Stimulated activated CD4-positive, alpha-beta T cell treated with anti-CD3 and anti-CD28 coated beads, Interleukin-15, amount 100 ng/mL, for 1 hour (primary cell): Measurements from ENCODE around the gene E2F1.

Source experiments
- DNase-seq, 2 donors: peaks; one replicate each; pipeline ENCODE4 v3.0.0-alpha.2; 2020; ENCODE audit warnings: low read depth in 1 of 2, low spot score in 1 of 2

E2F1 gene

DNA sequence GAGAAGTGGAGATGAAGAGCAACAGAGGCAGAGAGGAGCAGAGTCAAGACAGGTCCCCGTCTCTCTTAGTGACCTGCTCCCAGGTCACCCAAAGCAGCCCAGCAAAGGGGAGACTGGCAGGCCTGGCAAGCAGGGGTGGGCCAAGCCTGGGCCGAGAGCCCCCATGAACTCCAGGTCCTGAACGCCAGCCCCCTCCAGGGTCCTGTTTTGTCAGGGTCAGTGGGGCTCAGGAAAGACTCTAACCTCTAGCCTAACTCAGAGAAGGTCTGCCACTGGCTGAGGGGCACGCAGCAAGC is 13.1 kb downstream of the E2F1 start:
- DNase-seq: no peak

DNA sequence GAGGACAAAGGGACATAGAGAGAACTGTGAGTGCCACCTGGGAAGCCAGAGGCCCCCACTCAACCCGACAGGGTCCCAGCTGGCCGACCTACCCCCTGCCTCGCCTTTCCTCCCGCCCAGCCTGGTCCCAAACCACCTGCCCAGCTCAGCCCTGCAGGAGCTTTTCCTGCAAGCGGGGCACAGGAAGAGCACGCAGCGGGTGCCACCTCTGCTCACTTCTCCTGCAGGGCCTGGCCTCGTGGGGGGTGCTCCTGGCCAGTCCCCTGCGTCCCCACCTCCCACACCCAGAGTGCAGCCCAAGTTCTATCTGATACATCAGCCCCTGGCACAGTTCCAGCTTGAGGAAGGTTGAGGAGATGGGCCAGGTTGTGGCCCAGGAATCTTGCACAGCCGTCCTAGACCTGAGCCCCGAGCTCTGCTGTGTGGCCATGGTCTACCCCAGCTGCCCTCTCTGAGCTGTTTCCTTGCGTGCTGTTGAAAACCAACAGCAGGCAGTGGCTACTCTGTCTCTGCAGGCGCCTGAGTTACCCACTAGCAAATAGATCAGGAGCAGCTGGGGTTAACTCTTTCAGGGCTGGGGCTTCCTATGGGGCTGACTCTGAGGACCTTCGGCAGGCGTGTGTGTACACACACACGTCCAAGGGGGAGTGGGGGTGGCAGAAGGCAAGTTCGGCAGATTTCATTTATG is 13.6 kb downstream of the E2F1 start:
- DNase-seq: no peak

DNA sequence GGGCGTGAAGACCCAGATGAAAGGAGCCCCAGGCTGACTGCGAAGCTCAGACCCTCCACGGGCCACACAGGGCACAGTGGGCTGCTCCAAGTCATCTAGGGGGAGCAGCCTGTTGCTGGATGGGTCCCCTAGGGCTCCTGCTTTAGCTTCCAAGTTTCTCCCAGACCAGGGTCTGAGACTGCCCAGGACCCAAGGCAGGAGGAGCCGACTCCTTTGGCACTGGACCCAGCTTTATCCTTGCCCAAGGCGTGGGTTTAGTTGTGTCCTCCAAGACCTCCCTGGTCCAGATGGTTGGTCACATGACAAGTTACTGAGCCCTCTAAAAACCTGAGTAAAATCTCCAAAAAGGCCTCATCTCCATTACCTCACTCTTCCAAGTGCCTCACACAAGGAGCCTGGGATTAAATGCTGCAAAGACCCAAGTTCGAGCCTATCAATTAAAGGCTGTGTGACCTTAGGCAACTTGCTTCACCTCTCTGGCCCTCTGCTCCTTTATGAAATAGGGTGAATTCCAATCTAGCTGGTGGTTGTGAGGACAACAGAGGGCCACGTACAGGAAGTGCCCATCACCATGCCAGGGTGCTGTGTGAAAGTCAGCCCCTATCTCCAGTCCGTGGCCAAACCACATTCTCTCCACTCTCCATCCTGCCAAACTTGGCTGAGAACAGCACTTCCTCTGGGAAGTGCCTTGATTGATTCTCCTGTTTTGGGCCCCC is 14.5 kb downstream of the E2F1 start:
- DNase-seq: no peak

DNA sequence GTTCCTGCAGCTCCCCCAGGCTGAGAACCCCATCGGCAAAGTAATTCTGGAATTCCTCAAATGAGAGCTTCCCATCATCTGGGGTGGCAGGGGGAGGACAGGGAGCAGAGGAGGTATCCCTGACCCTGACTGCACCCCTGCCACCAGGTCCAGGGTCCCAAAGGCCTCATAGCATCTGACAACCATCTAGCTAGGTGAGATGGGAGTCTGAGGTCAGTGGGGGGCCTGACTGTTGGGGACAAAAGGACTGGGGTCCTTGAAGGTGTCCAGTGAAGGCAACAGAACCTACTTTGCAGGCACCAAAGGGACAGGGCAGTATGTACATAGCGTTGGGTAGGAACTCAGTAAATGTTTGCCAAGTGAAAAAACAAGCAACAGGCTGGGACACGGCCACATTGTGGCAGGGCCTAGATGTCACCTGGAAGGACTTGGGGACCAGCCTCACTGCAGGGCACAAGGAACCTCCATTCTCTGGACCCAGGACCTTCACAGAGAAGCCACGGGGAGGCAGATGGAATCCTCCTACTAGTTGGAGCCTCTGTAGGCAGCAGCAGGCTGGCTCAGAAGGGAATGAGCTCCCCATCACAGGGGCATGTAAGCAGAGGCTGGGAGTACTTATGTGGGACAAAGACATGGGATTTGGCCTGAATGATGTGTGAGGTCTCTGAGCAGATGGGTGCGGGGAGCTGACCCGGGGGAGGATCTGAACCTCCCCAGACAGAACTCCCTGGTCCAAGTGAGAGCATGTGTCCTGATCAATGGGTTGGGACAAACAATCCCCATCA is 15.3 kb downstream of the E2F1 start:
- DNase-seq: no peak

DNA sequence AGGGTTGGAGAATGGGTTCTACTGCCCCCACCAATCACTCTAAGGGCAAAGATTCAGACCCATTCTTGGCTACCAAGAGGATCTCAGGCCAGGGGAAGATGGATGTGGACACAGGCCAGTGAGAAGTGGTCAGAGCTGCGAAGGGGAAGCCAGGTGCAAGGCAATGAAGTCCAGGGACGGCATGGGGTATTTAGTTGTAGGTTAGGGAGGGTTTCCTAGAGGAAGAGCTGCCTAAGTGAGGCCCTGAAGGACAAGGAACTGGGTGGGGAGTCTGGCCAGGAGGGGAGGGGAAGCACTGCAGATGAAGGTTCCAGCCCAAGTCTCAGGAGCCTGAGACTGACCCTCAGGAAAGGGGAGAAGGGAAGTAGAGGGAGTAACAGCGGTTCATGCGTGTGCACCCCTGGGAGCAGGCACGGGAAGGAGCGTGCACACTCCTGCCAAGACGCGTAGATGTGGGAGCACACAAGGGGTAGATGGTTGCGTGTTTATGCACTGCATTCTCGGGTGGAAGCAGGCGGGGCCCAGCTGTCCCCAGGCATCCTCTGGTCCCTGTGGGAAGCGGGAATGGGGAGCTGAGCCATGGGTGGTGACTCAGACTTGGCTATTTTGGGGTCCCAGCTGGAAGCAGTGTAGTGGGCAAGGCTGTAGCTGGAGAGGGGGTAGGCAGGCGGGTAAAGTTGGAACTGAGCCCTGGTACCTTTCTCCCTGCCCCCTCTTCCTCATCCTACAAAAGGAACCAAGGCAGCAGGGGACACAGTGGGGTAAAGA is 16.1 kb downstream of the E2F1 start:
- no peak for DNase-seq

DNA sequence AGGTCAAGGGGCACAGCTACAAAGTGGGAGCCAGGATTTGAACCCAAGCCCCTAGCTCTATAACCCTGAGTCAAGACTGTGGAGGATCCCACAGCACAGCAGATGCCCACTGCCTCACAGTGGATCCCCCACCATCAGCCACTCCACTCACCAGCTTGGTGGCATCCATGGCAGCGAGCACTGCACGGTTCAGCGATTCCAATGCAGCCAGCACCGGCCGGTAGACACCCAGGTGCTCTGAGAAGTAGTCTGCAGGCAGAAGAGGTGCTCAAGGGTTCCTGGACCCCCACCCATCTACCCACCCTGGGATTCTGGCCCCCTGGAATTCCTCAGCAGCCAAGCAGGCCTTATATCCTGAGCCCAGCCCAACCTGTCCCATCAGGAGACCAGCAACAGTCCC is 17.0 kb downstream of the E2F1 start:
- no peak for DNase-seq

DNA sequence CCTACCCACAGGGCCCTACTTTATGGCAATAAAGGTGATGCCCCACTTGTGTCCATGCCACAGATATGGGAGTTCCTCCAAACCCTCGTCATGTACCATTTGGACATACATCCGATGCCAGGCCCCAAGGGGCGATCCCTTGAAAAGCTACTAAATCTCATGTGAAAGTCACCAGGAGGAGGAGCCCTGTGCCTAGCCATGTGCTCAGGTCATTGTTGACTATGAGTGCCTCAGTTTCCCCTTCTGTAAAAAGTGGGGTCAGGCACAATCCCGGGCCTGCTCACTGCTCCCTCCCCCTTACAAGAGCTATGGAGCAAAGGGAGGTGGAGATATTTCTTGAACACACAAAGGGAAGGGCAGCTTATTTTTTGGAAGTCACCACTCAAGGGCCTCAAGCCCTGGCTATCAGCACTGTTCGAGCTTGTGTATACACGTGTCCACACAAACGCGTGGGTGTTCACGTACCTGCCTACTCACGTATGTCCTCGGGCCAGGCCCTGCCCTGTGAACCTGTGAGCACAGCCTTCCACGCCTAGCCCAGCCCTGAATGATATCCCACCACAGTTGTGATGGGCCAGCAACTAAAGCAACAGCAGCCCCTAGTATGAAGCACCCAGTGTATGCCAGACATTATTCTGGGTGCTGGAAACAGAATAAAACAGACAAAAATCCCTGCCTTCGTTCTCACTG is 17.6 kb downstream of the E2F1 start:
- no peak for DNase-seq

DNA sequence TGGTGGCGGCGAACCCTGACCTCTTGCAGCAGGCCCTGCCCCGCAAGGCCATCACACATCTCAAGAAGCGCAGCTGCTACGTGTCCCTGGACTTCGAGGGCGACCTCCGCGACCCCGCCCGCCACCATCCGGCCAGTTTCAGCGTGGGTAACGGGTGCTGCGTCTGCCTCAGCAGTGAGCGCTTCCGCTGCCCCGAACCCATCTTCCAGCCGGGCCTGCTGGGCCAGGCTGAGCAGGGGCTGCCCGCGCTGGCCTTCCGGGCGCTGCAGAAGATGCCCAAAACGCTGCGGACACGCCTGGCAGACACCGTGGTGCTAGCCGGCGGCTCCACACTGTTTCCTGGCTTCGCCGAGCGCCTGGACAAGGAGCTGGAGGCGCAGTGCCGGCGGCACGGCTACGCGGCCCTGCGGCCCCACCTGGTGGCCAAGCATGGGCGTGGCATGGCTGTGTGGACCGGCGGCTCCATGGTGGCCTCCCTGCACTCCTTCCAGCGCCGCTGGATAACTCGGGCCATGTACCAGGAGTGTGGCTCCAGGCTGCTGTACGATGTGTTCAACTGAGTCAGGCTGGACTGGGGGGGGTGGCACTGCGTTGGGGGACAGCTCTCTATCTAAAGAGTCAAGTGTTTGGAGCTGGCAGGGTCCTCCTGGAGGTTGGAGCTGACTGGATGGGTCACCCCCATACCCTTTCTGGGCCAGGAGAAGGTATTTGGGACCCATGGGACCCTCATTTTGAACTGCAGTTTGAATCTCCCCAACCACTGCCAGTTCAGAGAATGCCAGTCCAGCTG is 18.3 kb downstream of the E2F1 start:
- DNase-seq: peak; percentile 59 to 67

DNA sequence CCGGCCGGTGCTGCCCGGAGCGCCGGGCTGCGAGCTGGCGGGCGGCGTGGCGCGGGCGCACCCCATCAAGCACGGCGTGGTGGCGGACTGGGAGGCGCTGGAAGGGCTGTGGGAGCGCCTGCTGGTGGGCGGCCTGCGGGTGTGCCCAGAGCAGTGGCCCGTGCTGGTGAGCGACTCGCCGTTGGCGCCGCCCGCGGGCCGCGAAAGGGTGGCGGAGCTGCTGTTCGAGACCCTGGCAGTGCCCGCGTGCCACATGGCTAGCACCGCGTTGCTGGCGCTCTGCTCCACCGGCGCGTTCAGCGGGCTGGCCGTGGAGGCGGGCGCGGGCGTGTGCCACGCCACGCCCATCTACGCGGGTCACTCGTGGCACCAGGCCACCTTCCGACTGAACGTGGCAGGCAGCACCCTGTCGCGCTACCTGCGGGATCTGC is 18.9 kb downstream of the E2F1 start:
- DNase-seq: peak in 1 of 2 donors; percentile 35

DNA sequence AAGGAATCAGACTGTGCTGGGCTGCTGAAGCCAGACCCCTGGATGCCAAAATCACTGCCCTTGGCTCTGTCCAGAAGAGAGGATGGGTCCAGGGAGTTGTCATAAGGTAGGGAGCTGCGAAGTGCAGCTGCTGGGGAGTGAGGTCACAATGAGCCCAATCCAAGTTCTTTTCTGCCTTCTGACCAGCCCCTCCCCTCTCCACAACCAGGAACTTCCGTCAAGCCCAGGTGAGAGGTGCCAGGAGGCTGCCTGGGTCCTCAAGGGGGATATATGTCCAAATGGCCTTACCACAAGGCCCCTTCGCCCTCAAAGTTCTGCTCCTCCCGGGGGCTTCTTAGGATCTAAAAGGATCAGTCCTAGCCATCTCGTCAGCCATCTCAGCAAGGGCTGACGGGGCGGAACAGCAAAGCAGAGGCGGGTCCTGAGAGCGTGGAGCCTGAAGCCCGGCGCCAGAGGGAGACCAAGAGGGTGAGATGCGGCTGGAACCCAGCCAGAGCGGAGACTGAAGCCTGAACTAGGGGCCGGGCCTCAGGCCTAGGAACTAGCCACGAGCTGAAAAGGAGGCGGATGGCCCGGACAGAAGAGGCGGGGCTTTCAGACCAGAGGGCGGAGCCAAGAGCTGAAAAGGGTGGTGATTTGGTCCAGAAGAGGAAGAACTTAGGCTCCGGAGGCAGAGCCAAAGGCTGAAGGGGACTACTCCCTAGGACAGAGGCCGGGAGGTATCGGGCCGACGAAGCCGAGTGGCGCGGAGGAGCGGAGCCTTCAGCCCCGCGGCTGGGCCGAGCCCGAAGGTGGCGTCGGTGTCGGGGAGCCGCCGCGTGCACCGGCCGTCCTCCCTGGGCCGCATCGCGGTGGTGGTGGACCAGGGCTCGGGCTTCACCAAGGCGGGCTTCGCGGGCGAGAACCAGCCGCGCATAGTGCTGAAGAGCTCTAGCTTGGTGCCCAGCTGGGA is 19.6 kb downstream of the E2F1 start, which contains the start of gene ACTL10:
ACTL10 (plus strand) TSS at position 651 of the 952 bp plus-strand sequence. CDS start 555 bp downstream, outside the sequence.
- peak; percentile 50 to 71 for DNase-seq

DNA sequence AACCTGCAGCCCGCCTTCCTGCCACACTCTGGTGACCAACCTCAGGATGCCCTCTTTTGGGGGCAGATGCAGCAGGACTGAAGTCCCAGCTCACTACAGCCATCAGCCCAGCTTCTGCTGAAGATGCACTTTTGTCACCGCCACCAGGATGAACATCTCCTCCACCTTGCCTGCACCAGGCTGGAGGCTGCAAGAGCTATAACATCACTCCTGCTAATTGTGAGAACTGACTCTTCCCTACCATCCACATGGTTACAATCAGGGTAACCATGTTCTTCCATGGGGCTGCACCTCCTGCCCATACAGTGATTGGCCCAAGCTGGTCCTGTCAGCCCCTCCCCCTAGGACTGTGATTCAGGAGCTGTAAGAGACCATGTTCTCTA is 21.4 kb downstream of the E2F1 start:
- DNase-seq: no peak

DNA sequence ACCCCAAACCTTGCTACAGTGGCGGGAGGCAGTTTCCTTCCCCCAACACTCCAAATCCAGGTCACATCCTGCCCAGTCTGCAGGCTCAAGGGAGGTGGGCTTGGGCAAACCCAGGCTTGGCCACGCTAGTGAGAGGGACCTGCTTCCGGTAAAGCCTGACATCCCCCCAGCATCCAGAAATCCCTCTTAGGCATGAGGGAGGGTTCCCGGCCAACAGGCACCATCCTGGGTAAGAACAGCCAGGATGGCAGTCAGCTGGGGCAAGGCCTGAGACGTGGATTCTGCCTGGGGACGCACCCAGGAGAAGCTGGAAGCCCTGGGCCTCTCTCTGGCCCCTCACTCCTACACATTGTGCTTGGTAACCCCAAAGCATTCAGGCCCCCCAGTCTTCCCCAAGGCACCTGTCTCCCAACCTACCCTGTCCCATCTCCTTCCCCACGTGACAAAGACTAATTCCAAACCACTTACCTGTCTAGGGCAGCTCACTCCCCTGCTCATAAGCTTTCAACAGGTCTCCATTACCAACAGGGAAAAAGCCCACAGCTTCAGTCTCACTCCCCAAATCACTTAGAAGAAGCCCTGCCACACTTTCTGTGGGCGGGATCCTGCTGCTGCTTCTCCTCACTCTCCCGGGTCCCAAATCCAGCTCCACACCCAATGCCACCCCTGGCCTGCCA is 22.0 kb downstream of the E2F1 start:
- no peak for DNase-seq

DNA sequence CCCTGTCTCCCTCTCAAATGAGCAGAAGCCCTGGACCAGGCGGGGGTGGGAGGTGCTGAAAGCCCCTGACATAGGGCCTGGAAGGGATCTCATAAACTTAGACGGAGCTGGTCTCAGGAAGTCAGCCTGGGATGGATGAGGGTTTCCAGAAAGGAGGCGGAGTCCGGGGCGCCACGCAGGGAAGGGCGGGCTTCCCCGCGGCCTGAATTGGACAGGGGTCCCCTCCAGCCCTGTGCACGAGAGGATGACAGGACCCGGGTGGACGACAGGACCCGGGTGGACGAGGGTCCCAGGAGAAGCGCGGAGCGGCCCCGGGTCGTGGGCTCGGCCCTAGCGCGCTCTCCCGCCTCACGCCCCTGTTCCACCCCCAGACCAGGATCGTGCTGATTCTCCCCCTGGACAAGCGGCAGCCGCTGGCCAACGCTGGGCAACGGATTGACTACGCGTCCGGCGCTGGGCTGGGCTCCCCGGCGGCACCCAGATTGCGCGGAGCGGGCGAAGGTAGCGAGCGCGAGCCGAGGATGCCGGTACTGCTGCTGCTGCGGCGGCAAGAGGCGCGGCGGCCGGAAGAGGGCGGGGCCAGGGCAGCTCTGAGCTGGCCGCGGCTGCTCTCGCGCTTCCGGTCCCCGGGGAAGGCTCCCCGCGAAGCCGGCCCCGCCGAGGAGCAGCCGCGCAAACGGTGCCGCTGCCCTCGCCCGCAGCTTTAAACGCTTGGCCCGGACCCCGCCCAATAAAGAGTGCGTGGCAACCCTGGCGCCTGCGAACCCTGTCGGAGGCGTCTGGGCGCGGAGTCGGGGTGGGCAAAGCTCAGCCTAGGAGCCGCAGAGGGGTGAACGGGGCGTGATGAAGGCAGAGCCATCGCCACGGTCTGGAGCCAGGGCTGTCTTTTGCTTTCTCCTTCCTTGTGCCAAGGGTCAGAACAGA is 22.8 kb downstream of the E2F1 start:
- DNase-seq: peak; percentile 65 to 77

DNA sequence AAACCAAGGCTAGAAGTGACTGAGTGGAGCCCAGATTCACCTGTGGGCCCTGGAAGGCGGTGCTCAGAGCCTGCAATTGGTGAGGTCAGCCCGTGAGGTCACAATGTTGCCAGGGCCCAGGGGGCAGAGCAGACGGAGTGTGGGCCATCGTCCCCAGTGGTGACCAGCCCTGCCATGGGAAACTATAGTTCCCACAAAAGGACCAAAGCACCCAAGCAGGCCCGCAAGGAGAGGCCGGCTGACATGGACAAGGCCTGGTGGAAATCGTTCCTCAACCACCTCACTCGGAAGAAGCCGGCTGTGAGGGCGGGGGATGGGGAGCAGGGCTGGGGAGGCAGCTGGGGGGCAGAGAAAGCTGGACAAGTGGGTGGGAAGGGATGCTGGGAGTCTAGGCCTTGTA is 24.0 kb downstream of the E2F1 start, which contains the start of gene C20orf144:
C20orf144 (plus strand) TSS at position 156 of the 400 bp plus-strand sequence; CDS start at position 175, 19 bp downstream.
- DNase-seq: no peak

DNA sequence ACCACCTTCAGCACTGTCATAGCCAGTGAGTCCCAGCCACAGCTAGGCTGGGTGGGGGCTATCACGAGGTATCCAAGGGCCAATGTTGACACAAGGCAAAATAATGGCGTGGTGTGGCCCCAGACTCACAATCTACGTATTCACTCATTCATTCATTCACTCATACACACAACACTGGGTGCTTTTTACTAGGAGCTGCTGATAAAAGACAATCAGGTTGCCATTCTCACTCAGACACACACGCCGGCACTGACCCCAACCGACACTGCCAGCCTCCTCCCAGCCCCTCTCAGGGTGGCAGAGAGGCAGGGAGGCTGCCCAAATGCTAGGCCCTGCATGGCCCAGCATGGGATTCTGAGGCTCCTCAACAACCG is 25.5 kb downstream of the E2F1 start:
- DNase-seq: no peak

DNA sequence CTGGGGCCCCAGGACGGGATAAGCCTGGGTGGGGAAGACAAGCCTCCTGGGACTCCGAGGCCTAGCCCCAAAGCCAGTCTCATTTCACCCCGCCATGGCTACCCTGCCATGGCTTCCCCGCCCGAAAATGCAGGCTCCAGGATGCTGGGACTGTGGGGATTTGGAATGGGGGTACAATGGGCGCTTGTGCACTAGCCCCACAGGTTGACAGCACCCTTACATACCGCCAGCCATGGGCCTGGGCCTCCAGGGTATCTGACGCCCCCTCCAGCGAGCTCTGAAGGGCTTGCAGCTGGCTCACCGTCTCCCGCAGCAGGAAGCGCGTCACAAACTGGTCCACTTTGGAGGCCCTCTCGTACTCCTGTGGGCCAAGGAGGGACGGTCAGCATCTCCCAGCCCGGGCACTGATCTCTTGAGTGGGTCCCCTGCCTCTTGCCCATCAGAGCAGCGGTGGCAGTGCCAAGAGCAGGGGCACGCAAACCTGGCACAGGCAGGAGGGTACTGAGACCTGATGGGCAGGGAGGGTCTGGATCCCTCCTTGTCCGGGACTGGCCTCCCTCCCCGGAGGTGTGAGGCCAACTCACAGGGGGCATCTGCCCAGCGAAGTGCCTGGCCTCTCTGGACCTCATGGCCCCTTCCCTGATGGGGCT is 26.0 kb downstream of the E2F1 start:
- no peak for DNase-seq
